ENCODE results near the gene SORBS1. TPM values are rescaled to one million over a fixed set of nuclear protein-coding genes. Genes with fewer than 3 reads are reported as not detected.

Gene SORBS1
- total and polyA plus RNA-seq, 2 donors (not counting 1 experiment from before 2014, with no cell fraction given): 0.21 to 1.5 TPM

DNA sequence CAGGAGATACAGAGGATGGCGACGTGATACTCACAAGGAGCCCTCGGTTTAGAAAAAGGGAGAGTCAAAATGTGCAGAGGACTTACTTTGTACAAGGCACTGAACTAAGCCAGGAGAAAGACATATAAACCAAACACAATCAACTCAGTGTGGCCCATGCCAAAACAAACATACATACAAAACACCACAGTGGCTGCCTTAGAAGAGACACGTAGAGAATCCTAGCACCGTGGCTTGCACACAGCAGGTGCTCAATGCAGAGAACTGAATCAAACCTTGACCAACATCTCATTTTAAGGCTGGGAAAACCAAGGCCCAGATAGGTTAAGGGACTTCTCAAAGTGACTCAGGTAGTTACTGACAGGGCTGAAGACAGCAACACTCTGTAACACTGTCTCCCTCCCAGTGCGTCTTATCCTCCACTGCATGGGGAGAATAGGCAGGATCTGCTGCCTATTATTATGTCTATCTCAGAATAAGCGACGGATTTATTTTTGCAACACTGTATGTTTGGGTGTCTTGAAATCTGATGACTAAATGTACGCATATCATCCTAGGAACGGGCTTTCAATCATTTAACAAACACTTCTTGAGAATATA is 11.0 kb downstream of the SORBS1 start:
- 100% methylated on average over 3 of the region's 10 CpGs for WGBS (ENCODE audit: insufficient coverage)
- Histone ChIP-seq H2AFZ (ENCODE audit: insufficient read depth, low read depth, low read length, poor library complexity, severe bottlenecking) (no peak overlapping the region), H3K79me2 (ENCODE audit: control insufficient read depth, insufficient read depth, low read length) (no peaks in the 10 kb centered on the region), H3K9me3 (ENCODE audit: control extremely low read depth in 1 of 3, control insufficient read depth in 2 of 3, insufficient read depth in 1 of 3, low read length in 2 of 3) (peaks cover 0 to 5% (median 0%) of the 10 kb centered on the region in 3 donors), H3K27ac (ENCODE audit: low read length in 2 of 2) (no peak overlapping the region), H3K36me3 (replicated peaks in 1 of 2; ENCODE audit: control extremely low read depth in 1 of 2, control insufficient read depth in 1 of 2, extremely low read depth in 1 of 2, insufficient read depth in 2 of 2, low read length in 1 of 2) (no peaks in the 10 kb centered on the region), H3K4me3 (ENCODE audit: control extremely low read depth in 1 of 5, extremely low read depth in 1 of 5, insufficient read depth in 1 of 5, low read depth in 2 of 5, low read length in 4 of 5) (no peak overlapping the region), H3K4me2 (replicated peaks; ENCODE audit: low read depth, low read length, poor library complexity, severe bottlenecking) (no peak overlapping the region), H3K27me3 (replicated peaks in 1 of 4; ENCODE audit: control extremely low read depth in 1 of 4, control insufficient read depth in 3 of 4, insufficient read depth in 4 of 4, low read length in 3 of 4) (peaks cover 0 to 4% (median 0%) of the 10 kb centered on the region in 4 experiments), H4K20me1 (ENCODE audit: control insufficient read depth, insufficient read depth, low read length, poor library complexity, severe bottlenecking) (no peaks in the 10 kb centered on the region), H3K4me1 (ENCODE audit: control insufficient read depth in 2 of 2, insufficient read depth in 2 of 2, low read length in 2 of 2) (no peaks in the 10 kb centered on the region), H3K9ac (ENCODE audit: low read length) (no peak overlapping the region)
- no peak for TF ChIP-seq EZH2 (IDR thresholded peaks at IDR 0.05; ENCODE audit: borderline replicate concordance, insufficient read depth, low read depth, low read length, poor library complexity, severe bottlenecking)
- TF ChIP-seq, protein P1, sequence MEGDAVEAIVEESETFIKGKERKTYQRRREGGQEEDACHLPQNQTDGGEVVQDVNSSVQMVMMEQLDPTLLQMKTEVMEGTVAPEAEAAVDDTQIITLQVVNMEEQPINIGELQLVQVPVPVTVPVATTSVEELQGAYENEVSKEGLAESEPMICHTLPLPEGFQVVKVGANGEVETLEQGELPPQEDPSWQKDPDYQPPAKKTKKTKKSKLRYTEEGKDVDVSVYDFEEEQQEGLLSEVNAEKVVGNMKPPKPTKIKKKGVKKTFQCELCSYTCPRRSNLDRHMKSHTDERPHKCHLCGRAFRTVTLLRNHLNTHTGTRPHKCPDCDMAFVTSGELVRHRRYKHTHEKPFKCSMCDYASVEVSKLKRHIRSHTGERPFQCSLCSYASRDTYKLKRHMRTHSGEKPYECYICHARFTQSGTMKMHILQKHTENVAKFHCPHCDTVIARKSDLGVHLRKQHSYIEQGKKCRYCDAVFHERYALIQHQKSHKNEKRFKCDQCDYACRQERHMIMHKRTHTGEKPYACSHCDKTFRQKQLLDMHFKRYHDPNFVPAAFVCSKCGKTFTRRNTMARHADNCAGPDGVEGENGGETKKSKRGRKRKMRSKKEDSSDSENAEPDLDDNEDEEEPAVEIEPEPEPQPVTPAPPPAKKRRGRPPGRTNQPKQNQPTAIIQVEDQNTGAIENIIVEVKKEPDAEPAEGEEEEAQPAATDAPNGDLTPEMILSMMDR (IDR thresholded peaks at IDR 0.05): no peak
- H3K4me1 Mint-ChIP-seq: no peaks in the 10 kb centered on the region
- H3K9me3 Mint-ChIP-seq (ENCODE audit: insufficient read depth): no peaks in the 10 kb centered on the region
- ChIA-PET CTCF (no interaction called here), POLR2A (no interaction called here)
- H3K27ac Mint-ChIP-seq: no peak overlapping the region
- H3K27me3 Mint-ChIP-seq: peaks cover 16% of the 10 kb centered on the region
- no peak overlapping the region for H3K4me3 Mint-ChIP-seq
- DNase-seq: no peak
- intact Hi-C loops (cut with micrococcal nuclease): no loop called here
- ATAC-seq (ENCODE audit: low read depth): no peak

DNA sequence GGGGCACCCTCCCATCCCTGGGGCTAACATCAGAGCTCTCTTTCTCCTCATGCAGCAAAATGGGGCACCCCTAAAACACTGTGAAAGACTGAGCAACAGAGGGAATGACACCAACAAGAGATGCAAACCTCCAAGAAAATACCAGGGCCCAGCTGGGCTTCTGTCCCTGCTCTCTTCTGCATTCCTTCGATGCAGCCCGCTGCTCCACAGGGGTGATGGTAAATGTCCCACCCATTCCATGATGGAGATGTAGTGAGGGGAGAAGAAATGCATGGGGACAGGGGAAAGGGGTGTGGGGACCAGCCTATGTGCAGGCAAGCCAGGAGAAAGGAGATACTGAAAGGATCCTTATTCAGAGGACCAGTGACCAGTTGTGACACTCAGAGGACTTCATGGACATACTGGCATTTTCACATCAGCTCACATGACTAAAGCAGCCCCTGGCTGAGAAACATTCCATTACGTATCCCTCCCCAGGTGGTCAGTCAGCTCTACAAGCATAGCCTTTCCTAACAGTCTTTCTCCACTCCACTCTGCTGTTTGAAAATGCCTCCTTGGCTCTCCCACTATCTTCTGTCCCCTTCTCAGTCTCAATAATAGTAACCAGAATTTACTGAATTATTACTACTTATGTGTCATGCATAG is 13.3 kb downstream of the SORBS1 start:
- POLR2A ChIA-PET: no interaction called here
- CTCF ChIA-PET: interaction anchor here (0.6 kb wide), 1 partner anchor 557 kb away, joined by 3 read pairs; no protein-coding TSS in a partner anchor

More for the DNA sequence above, 13.3 kb downstream of the SORBS1 start:
- TF ChIP-seq, protein P1 (IDR thresholded peaks at IDR 0.05): no peak
- no peak for TF ChIP-seq EZH2 (IDR thresholded peaks at IDR 0.05; ENCODE audit: borderline replicate concordance, insufficient read depth, low read depth, low read length, poor library complexity, severe bottlenecking)
- no peaks in the 10 kb centered on the region for H3K4me1 Mint-ChIP-seq
- H3K79me2 ChIP-seq (ENCODE audit: control insufficient read depth, insufficient read depth, low read length): no peaks in the 10 kb centered on the region
- intact Hi-C loops (cut with micrococcal nuclease): no loop called here
- H3K9ac ChIP-seq (ENCODE audit: low read length): no peak overlapping the region
- H3K36me3 ChIP-seq (replicated peaks in 1 of 2; ENCODE audit: control extremely low read depth in 1 of 2, control insufficient read depth in 1 of 2, extremely low read depth in 1 of 2, insufficient read depth in 2 of 2, low read length in 1 of 2): no peaks in the 10 kb centered on the region
- DNase-seq (no peak), ATAC-seq (ENCODE audit: low read depth) (no peak)
- H3K27me3 Mint-ChIP-seq: peaks cover 18% of the 10 kb centered on the region
- H3K27me3 ChIP-seq (replicated peaks in 1 of 4; ENCODE audit: control extremely low read depth in 1 of 4, control insufficient read depth in 3 of 4, insufficient read depth in 4 of 4, low read length in 3 of 4): peaks cover 0 to 4% (median 0%) of the 10 kb centered on the region in 4 experiments
- peaks cover 0 to 3% (median 0%) of the 10 kb centered on the region in 3 donors for H3K9me3 ChIP-seq (ENCODE audit: control extremely low read depth in 1 of 3, control insufficient read depth in 2 of 3, insufficient read depth in 1 of 3, low read length in 2 of 3)
- H2AFZ ChIP-seq (ENCODE audit: insufficient read depth, low read depth, low read length, poor library complexity, severe bottlenecking): no peak overlapping the region
- H3K4me3 Mint-ChIP-seq: no peak overlapping the region
- H3K4me3 ChIP-seq (ENCODE audit: control extremely low read depth in 1 of 5, extremely low read depth in 1 of 5, insufficient read depth in 1 of 5, low read depth in 2 of 5, low read length in 4 of 5): no peak overlapping the region
- no CpG with 5 or more reads among the region's 3 CpGs for WGBS (ENCODE audit: insufficient coverage)
- H3K4me2 ChIP-seq (replicated peaks; ENCODE audit: low read depth, low read length, poor library complexity, severe bottlenecking): no peak overlapping the region
- no peaks in the 10 kb centered on the region for H4K20me1 ChIP-seq (ENCODE audit: control insufficient read depth, insufficient read depth, low read length, poor library complexity, severe bottlenecking)
- H3K4me1 ChIP-seq (ENCODE audit: control insufficient read depth in 2 of 2, insufficient read depth in 2 of 2, low read length in 2 of 2): no peaks in the 10 kb centered on the region
- no peak overlapping the region for H3K27ac ChIP-seq (ENCODE audit: low read length in 2 of 2)
- no peaks in the 10 kb centered on the region for H3K9me3 Mint-ChIP-seq (ENCODE audit: insufficient read depth)
- H3K27ac Mint-ChIP-seq: no peak overlapping the region
